SK-N-MC (cell line): ENCODE results near the gene ANKFY1.

Source experiments
- EZH2 ChIP-seq: fragments of 200-600 bp; sonication (generic); IDR thresholded peaks from one replicate; pipeline ENCODE4 v1.6.1; 2017; ENCODE audit warnings: antibody characterized with exemption
- FOXP2 ChIP-seq: optimal IDR thresholded peaks from 2 replicates; pipeline ENCODE3; 2011; ENCODE audit warnings: mild to moderate bottlenecking, moderate library complexity; ENCODE audit not compliant: insufficient read depth; ENCODE audit errors: extremely low read length, control extremely low read depth
- POLR2AphosphoS5 ChIP-seq: IDR thresholded peaks from 2 replicates; pipeline ENCODE4 v1.6.1; 2012; ENCODE audit warnings: mild to moderate bottlenecking, low read depth, low read length, borderline replicate concordance

- TF ChIP-seq EZH2 (no peak), POLR2AphosphoS5 (no peak), FOXP2 (no peak)
These were observed 85.1 kb downstream of the ANKFY1 start for GRCh38 chr17:4178651-4179050.
